Sigmoid colon (tissue), 4 donors: ENCODE measurements around the gene DICER1.

Experiments
- CTCF ChIP-seq, 4 experiments: fragments of 450-650 bp in 3 of 4; fragments of 200-600 bp in 1 of 4; IDR thresholded peaks; one replicate each; pipeline ENCODE4 v1.5.1; 2016 to 2019; ENCODE audit warnings: antibody characterized with exemption in 4 of 4, mild to moderate bottlenecking in 3 of 4, moderate library complexity in 2 of 4
- EP300 ChIP-seq, 4 donors: sonication (generic); formaldehyde crosslinking; IDR thresholded peaks; one replicate each; pipeline ENCODE4 v1.6.1; 2017; ENCODE audit warnings: antibody characterized with exemption in 4 of 4
- POLR2A ChIP-seq, 2 donors: fragments of 450-650 bp; IDR thresholded peaks; one replicate each; pipeline ENCODE4 v1.6.1; 2016; ENCODE audit warnings: antibody characterized with exemption in 2 of 2, mild to moderate bottlenecking in 2 of 2, moderate library complexity in 2 of 2
- POLR2AphosphoS5 ChIP-seq, 4 donors: sonication (generic); formaldehyde crosslinking; IDR thresholded peaks; one replicate each; pipeline ENCODE4 v1.6.1; 2017; ENCODE audit warnings: antibody characterized with exemption in 4 of 4

GRCh38 chr14:95045106-95045701 lies 112.1 kb downstream of the DICER1 start:
- TF ChIP-seq POLR2AphosphoS5 (IDR thresholded peaks at IDR 0.05) (no peak), CTCF (IDR thresholded peaks at IDR 0.05) (no peak), POLR2A (IDR thresholded peaks at IDR 0.05) (no peak), EP300 (IDR thresholded peaks at IDR 0.05) (no peak)
